ENCODE data around the gene PTPA.

The PTPA gene

DNA sequence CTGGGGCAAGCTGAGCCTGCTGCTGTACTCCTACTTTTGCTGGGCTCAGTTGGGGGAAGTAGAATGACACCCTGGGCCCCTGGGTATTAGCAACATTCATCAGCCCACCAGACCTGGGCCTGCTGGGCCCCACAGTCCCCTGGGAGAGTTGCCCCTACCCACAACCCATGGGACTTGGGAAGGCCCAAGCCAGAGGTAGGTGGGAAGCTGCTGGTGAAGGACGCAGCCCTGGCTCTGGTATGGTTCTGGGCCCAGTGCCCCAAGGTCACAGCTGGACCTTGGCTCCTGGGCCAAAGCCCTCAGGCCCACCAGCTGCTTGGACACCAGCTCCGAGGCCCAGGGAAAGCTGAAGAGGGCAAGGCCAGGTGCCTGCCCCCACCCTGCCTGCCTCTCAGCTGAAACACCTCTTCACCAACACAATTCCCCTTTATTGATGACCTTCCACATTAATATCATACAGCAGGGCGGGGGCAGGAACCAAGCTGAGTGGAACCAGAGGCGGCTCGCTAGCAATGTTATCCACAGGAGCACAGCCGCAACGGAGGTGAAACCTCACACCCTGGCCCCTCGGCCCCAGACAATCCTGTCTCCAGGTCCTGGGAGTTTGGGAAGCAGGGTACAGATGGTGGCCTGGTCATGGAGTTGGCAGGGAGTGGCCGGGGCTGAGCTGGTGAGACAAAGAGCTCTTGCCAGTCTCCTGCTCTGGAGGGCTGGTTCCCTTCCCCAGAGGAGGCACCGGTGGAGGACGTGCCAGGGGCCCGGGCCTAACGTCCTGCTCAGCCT, 16.6 kb upstream of the PTPA start:
- Histone ChIP-seq H3K4me1 (ENCODE audit: control insufficient read depth, insufficient read depth, low read length) (no peaks in the 10 kb centered on the region), H3K4me3 (ENCODE audit: low read length) (no peak overlapping the region), H3K9ac (ENCODE audit: low read length) (no peak overlapping the region), H3K36me3 (ENCODE audit: control insufficient read depth, insufficient read depth, low read length) (peaks cover 3% of the 10 kb centered on the region), H3K9me3 (ENCODE audit: control insufficient read depth, low read length) (no peaks in the 10 kb centered on the region), H3K27me3 (ENCODE audit: control insufficient read depth, insufficient read depth, low read length) (no peaks in the 10 kb centered on the region)

DNA sequence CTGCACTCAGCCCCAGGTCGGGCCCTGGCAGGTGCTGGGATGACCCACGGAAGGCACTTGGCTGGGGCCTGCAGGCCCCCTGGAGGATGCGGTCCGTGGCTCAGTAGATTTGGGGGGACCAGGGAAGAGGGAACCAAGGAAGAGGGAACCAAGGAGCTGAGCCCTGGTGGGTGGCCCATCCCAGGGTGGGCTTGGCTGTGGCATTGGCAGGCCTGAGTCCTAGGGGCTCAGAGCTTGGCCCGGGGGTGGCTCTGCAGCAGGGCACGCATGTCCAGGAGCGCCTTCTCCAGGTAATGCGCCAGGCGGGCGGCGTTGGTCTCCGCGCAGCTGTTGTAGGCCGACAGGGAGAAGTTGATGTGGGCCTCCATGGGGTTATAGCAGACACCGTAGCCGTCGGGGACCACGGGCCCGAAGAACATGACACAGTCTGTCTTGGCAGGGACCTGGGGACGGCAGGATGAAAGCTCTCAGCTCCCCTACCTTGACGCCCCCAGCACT, 16.0 kb upstream of the PTPA start:
- Histone ChIP-seq H3K9me3 (ENCODE audit: control insufficient read depth, low read length) (no peaks in the 10 kb centered on the region), H3K9ac (ENCODE audit: low read length) (no peak overlapping the region), H3K4me1 (ENCODE audit: control insufficient read depth, insufficient read depth, low read length) (no peaks in the 10 kb centered on the region), H3K36me3 (ENCODE audit: control insufficient read depth, insufficient read depth, low read length) (no peaks in the 10 kb centered on the region), H3K27me3 (ENCODE audit: control insufficient read depth, insufficient read depth, low read length) (no peaks in the 10 kb centered on the region), H3K4me3 (ENCODE audit: low read length) (no peak overlapping the region)

DNA sequence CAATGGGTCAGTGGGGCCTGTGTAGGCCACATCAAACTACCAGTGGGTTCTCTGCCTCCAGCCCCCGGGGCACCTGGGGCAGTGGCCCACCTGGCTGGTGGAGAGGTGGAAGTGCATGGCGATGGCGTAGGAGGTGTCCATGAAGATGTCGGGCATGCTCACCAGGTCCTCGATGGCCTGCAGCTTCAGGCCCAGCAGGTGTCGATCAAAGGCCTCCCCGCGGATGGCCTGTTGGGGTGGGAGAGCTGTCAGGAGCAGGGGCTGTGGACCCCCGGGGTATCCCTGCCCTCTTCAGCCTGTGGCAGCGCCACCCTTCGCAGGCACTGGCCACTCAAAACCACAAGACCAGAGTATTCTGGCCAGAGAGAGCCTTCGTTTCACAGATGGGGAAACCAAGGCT, 15.3 kb upstream of the PTPA start:
- no peaks in the 10 kb centered on the region for H3K27me3 ChIP-seq (ENCODE audit: control insufficient read depth, insufficient read depth, low read length)
- H3K4me1 ChIP-seq (ENCODE audit: control insufficient read depth, insufficient read depth, low read length): no peaks in the 10 kb centered on the region
- no peak overlapping the region for H3K9ac ChIP-seq (ENCODE audit: low read length)
- no peak overlapping the region for H3K4me3 ChIP-seq (ENCODE audit: low read length)
- H3K36me3 ChIP-seq (ENCODE audit: control insufficient read depth, insufficient read depth, low read length): no peaks in the 10 kb centered on the region
- no peaks in the 10 kb centered on the region for H3K9me3 ChIP-seq (ENCODE audit: control insufficient read depth, low read length)

DNA sequence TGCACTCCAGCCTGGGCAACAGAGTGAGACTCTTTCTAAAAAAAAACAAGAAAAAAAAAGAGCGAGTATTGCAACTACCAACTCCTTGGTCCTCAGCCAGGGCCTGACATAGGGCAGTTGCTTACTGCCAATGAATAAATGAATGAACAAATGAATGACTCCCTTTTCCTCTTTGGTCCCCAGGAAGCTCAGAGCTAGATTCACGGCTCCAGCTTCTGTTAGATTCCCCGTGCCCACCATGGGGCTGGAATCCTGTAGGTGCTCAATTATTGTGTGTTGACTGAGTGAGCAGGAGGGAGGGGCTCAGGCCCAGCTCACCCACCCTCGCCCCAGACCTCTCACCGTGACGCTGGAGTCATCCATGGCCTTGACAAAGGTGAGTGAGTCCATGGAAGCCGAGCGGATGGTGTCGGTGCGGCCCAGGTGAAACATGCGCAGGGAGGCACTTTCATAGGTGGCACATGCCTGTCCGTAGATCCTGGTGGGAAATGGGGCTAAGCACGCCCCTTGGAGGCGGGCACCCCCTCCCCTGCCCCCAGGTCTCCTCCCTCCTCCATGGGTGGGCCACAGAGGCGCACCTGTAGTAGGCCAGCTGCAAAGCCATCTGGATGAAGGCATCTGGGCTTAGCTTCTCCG, 13.4 kb upstream of the PTPA start:
- H3K4me1 ChIP-seq (ENCODE audit: control insufficient read depth, insufficient read depth, low read length): peaks cover 3% of the 10 kb centered on the region
- no peak overlapping the region for H3K4me3 ChIP-seq (ENCODE audit: low read length)
- no peaks in the 10 kb centered on the region for H3K27me3 ChIP-seq (ENCODE audit: control insufficient read depth, insufficient read depth, low read length)
- H3K36me3 ChIP-seq (ENCODE audit: control insufficient read depth, insufficient read depth, low read length): no peaks in the 10 kb centered on the region
- H3K9ac ChIP-seq (ENCODE audit: low read length): no peak overlapping the region
- H3K9me3 ChIP-seq (ENCODE audit: control insufficient read depth, low read length): no peaks in the 10 kb centered on the region

DNA sequence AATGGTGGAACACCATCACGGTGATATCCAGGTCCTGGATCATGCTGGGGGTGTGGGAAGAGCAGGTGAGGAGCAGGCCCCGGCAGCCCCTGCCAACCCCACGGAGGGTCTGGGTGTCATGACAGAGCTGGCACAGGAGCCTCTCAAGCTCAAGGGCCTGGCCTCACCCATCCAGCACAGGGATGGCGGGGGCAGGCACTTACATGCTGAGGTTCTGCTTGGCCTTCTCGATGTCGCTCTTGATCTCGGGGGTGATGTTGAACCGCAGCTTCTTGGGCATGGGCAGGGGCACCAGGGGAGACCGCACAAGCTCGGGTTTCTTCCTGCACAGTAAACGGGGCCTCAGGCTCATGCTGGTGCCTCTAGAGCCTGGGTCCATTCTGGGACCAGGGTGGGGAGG, 12.9 kb upstream of the PTPA start:
- Histone ChIP-seq H3K9me3 (ENCODE audit: control insufficient read depth, low read length) (no peaks in the 10 kb centered on the region), H3K27me3 (ENCODE audit: control insufficient read depth, insufficient read depth, low read length) (no peaks in the 10 kb centered on the region), H3K4me3 (ENCODE audit: low read length) (no peak overlapping the region), H3K9ac (ENCODE audit: low read length) (no peak overlapping the region), H3K4me1 (ENCODE audit: control insufficient read depth, insufficient read depth, low read length) (peaks cover 8% of the 10 kb centered on the region), H3K36me3 (ENCODE audit: control insufficient read depth, insufficient read depth, low read length) (no peaks in the 10 kb centered on the region)

DNA sequence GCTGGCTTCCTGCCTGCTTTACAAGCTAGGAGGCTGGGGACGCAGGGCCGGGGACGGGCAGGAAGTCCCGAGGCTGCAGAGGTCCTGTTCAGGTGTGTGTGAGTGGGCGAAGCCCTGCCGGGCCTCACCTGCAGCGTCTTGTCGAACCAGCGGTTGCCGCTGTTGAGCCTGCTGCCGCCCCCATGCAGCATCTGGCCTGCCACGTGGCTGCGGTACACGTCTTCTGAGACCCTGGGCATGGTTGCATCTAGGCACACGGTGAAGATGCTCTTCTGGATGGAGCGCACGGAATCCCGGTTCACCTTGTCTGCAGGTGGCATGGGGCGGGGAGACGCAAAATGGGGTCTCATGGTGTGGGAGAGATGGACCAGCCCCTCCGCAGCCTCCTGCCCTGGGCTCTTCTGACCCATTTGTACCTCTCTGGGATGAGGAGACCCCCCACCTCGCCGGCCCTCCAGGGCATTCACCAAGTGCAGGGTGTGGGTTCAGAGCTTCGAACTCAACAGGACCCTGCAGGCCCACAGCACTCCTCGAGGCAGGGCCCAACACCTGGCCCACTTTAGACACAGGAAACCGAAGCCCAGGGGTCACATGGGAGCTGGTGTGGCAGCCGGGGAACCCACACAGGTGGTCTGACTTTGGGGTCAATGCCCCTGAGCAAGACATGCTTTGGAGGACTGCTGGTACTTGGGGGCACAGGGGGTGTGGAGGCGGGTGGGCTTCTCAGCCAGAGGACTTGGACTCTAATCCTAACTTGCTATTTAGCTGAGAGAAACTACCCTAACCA, 10.6 kb upstream of the PTPA start:
- Histone ChIP-seq H3K9me3 (ENCODE audit: control insufficient read depth, low read length) (no peaks in the 10 kb centered on the region), H3K36me3 (ENCODE audit: control insufficient read depth, insufficient read depth, low read length) (no peaks in the 10 kb centered on the region), H3K4me1 (ENCODE audit: control insufficient read depth, insufficient read depth, low read length) (peaks cover 14% of the 10 kb centered on the region), H3K27me3 (ENCODE audit: control insufficient read depth, insufficient read depth, low read length) (no peaks in the 10 kb centered on the region), H3K4me3 (ENCODE audit: low read length) (no peak overlapping the region), H3K9ac (ENCODE audit: low read length) (no peak overlapping the region)

DNA sequence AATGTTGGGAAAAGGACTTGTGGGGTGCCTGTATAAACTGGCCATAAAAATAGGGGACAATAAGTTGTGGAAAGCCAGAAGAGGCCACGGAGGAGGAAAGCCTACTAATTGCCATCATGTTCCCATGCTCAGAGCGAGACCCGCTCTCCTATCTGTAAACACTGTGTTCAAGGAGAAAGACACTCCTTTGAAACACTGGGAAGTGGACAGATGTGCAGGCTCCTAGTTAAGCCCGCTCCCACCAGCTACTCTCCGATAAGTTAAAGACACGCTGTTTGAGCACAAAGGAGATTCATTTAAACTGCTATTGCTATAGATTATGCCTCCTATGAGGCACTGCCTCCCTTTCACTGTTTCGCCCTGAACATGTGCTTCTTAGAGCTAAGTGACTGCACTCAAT, 9.9 kb upstream of the PTPA start:
- Histone ChIP-seq H3K36me3 (ENCODE audit: control insufficient read depth, insufficient read depth, low read length) (no peaks in the 10 kb centered on the region), H3K4me3 (ENCODE audit: low read length) (no peak overlapping the region), H3K27me3 (ENCODE audit: control insufficient read depth, insufficient read depth, low read length) (no peaks in the 10 kb centered on the region), H3K9me3 (ENCODE audit: control insufficient read depth, low read length) (no peaks in the 10 kb centered on the region), H3K4me1 (ENCODE audit: control insufficient read depth, insufficient read depth, low read length) (peaks cover 14% of the 10 kb centered on the region), H3K9ac (ENCODE audit: low read length) (no peak overlapping the region)

DNA sequence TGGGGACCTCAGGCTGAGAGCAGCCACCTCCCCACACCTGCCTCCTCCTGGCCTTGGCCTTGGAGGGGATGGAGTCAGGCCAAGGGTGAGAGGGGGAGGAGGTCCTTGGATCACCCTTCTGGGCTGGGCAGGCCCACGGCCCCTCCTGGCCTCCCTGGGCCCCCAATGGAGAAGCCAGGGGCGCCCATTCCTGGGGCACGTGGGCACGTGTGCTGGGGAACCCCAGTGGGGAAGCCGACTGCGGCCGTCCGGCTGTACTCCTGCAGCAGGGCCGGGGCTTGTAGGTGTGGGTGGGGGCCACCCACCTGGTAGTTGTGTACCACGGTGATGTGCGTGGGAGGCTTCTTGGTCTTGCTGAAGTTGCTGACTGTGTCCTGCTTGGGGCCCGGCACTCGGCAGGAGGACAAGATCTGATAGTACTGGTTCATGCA, 9.1 kb upstream of the PTPA start:
- Histone ChIP-seq H3K9me3 (ENCODE audit: control insufficient read depth, low read length) (no peaks in the 10 kb centered on the region), H3K4me1 (ENCODE audit: control insufficient read depth, insufficient read depth, low read length) (peaks cover 14% of the 10 kb centered on the region), H3K9ac (ENCODE audit: low read length) (no peak overlapping the region), H3K4me3 (ENCODE audit: low read length) (no peak overlapping the region), H3K27me3 (ENCODE audit: control insufficient read depth, insufficient read depth, low read length) (no peaks in the 10 kb centered on the region), H3K36me3 (ENCODE audit: control insufficient read depth, insufficient read depth, low read length) (no peaks in the 10 kb centered on the region)

DNA sequence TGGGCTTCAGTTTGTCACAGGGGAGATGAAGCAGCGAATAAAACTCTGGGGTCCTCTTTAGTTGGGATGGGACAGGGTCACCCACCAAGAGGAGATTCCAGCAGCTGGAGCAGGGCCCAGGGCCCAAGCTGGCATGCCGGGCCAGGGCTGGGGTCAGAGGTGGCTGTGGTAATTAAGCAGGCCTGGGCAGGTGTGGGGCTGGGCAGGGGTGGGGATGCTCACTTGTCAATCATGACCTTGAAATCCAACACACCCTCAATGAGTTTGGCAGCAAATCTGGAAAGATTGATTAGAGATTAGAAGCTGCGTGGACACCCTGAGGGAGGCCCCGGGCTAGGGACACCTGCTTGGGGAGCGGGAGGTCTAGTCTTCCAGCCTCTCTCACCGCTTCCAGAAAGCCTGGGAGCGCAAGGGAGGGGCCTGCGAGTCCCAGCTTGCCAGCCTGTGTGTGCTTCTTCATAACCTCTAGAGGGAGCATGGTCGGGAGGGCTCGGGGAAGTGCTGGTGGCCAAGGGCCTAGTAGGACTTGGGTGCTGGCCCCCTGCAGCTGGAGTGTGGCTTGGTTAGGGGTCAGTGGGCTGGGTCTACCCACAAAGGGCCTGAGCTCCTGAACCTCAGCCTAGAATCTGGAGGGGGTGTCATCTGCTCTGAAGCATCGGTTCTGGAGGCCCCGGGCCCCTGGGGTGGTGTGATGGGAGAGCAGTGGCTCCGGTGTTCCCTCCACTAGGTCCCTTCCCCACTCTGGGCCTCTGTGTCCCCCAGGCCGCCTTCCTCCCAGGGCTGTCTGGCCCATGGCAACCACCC, 8.2 kb upstream of the PTPA start:
- no peak overlapping the region for H3K4me3 ChIP-seq (ENCODE audit: low read length)
- H3K9me3 ChIP-seq (ENCODE audit: control insufficient read depth, low read length): no peaks in the 10 kb centered on the region
- no peak overlapping the region for H3K9ac ChIP-seq (ENCODE audit: low read length)
- H3K36me3 ChIP-seq (ENCODE audit: control insufficient read depth, insufficient read depth, low read length): no peaks in the 10 kb centered on the region
- peaks cover 14% of the 10 kb centered on the region for H3K4me1 ChIP-seq (ENCODE audit: control insufficient read depth, insufficient read depth, low read length)
- no peaks in the 10 kb centered on the region for H3K27me3 ChIP-seq (ENCODE audit: control insufficient read depth, insufficient read depth, low read length)

DNA sequence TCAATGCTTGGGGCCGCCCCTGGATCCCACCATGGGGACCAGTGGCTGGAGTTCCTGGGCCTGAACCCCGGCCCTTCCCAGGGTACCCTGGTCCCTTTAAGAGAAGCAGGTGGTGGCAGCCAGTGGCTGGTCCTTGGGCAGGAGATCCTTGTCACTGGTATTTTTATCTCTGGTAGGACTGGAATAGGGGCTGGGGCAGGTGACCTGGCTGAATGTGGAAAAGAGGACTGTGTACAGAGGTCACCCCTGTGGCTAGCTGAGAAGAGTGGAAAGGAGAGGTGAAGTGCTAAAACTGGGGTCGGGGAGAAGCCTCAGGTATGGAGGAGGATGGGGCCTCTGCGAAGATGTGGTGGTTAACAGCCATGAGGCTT, 7.6 kb upstream of the PTPA start:
- Histone ChIP-seq H3K9ac (ENCODE audit: low read length) (no peak overlapping the region), H3K4me1 (ENCODE audit: control insufficient read depth, insufficient read depth, low read length) (peaks cover 19% of the 10 kb centered on the region), H3K4me3 (ENCODE audit: low read length) (no peak overlapping the region), H3K27me3 (ENCODE audit: control insufficient read depth, insufficient read depth, low read length) (no peaks in the 10 kb centered on the region), H3K9me3 (ENCODE audit: control insufficient read depth, low read length) (no peaks in the 10 kb centered on the region), H3K36me3 (ENCODE audit: control insufficient read depth, insufficient read depth, low read length) (no peaks in the 10 kb centered on the region)

DNA sequence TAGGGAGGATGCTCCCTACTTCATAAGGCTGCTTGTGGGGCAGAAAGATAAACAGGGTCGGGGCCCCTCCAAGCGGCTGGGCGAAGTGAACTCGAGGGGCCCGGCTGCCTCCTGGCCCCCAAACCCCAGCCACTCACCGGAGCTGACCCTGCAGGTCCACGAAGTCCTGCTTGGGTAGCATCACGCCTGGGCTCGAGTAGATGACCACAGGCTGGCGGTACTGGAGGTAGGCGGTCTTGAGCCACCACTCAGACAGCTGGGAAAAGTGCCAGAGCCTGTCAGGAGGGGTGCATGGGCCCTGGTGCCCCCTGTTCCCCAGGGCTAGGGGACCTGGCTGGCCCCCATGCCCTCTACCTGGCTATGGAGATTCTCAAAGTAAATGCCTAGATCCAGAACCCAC, 7.2 kb upstream of the PTPA start:
- Histone ChIP-seq H3K4me3 (ENCODE audit: low read length) (no peak overlapping the region), H3K9ac (ENCODE audit: low read length) (no peak overlapping the region), H3K36me3 (ENCODE audit: control insufficient read depth, insufficient read depth, low read length) (no peaks in the 10 kb centered on the region)

More for the DNA sequence above, 7.2 kb upstream of the PTPA start:
- Histone ChIP-seq H3K9me3 (ENCODE audit: control insufficient read depth, low read length) (no peaks in the 10 kb centered on the region), H3K4me1 (ENCODE audit: control insufficient read depth, insufficient read depth, low read length) (peaks cover 24% of the 10 kb centered on the region), H3K27me3 (ENCODE audit: control insufficient read depth, insufficient read depth, low read length) (no peaks in the 10 kb centered on the region)

Data from mucosa of stomach (tissue), 1 donor.